HK-2 (cell line): Measurements from ENCODE around the gene SBK1.
"Not testable (repeated sequence)": the region's sequence is repeated elsewhere in the genome, so short reads cannot be mapped to it uniquely, and the experiment has no call there.

Experiments used
- DNase-seq: peaks from one replicate; pipeline ENCODE4 v3.0.0-alpha.2; 2018; ENCODE audit not compliant: unreplicated experiment

The SBK1 gene

GRCh38 chr16:28335678-28336077, 43.4 kb downstream of the SBK1 start:
- DNase-seq: not testable (repeated sequence)

GRCh38 chr16:28336940-28337710, 44.8 kb downstream of the SBK1 start:
- DNase-seq: not testable (repeated sequence)

DNA sequence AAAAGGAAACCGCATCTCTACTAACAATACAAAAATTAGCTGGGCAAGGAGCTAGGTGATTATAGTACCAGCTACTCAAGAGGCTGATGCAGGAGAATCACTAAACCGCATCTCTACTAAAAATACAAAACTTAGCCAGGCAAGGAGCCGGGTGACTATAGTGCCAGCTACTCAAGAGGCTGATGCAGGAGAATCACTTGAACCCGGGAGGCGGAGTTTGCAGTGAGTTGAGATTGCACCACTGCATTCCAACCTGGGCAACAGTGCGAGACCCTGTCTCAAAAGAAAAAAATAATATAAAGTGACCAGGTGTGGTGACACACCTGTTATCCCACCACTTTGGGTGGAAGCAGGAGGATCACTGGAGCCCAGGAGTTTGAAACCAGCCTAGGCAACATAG, 45.9 kb downstream of the SBK1 start:
- not testable (repeated sequence) for DNase-seq

GRCh38 chr16:28362600-28362999, 70.3 kb downstream of the SBK1 start:
- DNase-seq: not testable (repeated sequence)

DNA sequence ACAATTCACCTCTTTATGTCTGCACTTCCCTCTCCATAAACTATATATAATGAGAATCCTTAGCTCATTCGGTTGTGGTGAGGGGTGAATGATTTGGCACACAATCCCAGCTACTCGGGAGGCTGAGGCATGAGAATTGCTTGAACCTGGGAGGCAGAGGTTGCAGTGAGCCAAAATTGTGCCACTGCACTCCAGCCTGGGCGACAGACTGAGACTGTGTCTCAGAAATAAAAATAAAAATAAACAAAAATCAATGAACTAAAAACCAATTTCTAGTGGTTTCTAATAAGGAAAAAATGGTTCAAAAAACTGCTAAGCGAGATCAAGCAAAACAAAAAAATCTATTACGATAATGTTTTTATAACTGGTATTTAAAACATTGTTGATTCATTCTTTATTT, 71.1 kb downstream of the SBK1 start, which contains the start of gene NPIPB6:
Gene NPIPB6, minus strand, starts transcription at position 101 of the 400 bp plus-strand sequence. CDS start 686 bp downstream, outside the sequence.
- not testable (repeated sequence) for DNase-seq

DNA sequence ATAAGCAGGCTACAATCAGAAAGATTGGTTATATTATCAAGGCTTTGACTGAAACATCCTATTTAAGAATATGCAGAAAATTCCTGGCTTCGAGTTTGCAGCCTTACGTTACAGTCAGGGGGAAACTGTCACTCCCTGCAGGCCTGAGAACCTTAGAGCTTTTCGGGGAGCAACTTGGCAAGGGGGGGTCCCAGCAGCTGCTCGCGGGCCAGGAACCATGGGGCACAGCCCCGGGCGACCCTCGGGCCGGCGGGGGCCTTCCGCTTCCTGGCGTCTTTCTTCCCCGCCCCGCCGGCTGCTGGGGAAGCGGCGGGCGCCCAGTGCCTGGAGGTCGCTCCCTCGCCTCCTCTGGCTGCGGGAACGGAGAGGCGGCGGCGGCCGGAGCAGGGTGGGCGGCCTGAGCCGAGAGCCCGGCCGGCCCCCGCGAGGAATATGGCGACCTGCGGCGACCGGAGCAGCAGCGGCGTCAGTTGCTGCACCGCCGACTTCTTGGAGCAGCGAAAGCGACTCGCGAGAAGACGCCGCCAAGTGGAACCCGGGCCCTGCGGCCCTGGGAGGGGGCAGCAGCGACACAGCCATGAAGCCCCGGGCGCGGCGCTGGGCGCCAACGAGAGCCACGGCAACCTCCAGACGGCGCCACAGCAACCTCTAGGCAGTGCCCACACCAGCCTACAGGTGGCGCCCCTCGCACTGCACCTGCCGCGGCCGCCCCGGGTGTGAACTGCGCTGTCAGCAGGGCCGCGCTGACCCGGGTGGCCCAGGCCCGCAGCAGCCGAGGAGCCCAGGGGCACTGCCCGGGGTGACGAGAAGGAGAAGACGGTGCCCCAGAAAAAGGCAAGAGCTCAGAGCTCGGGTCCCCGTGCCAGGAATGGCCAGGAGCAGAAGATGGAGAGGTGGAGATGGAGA, 72.2 kb downstream of the SBK1 start:
- not testable (repeated sequence) for DNase-seq

- DNase-seq: not testable (repeated sequence)
These were observed 75.6 kb downstream of the SBK1 start for GRCh38 chr16:28367926-28368325.
